Endothelial cell of umbilical vein (primary cell): ENCODE measurements around the gene SYT17. TPM values are rescaled to one million over a fixed set of nuclear protein-coding genes. Genes with fewer than 3 reads are reported as not detected.

Experiments
- BruUV-seq: library from RNA; stranded (reverse); fragments of 400-500 nt; replicated peaks from 2 replicates; lab custom pipeline; 2021; lab: Mats Ljungman, UMichigan
- CTCF ChIA-PET: fragments of 300-600, 350-600 bp; sonication (Branson Sonifier 250); formaldehyde crosslinking; loops from one replicate; lab custom pipeline; 2021; ENCODE audit warnings: antibody characterized with exemption, inconsistent platforms; lab: Charles Lee
- POLR2A ChIA-PET: fragments of 300-600, 350-600 bp; sonication (Branson Sonifier 250); formaldehyde crosslinking; loops from one replicate; lab custom pipeline; 2021; ENCODE audit warnings: antibody characterized with exemption, inconsistent platforms; lab: Charles Lee
- DNase-seq: peaks from one replicate; pipeline ENCODE4 v3.0.0-alpha.2; 2011; ENCODE audit warnings: low read depth, low spot score
- FAIRE-seq: peaks from 2 replicates; lab custom pipeline; 2011; peaks lifted over from hg19 to GRCh38; lab: Jason Lieb, UNC
- H2AFZ ChIP-seq: 2 replicates; pipeline ENCODE4 v1.6.0; 2012; ENCODE audit warnings: low read depth, low read length, control low read depth, inconsistent platforms
- H3K27ac ChIP-seq: 2 replicates; pipeline ENCODE4 v1.5.1; 2011; ENCODE audit warnings: low read depth, mild to moderate bottlenecking, control low read depth, low read length, moderate library complexity; ENCODE audit not compliant: insufficient read depth
- H3K27me3 ChIP-seq, 2 experiments: 2 replicates each; pipeline versions ENCODE4 v1.6.0 to v1.6.1; 2011; ENCODE audit warnings: low read length in 2 of 2, mixed read lengths in 1 of 2; ENCODE audit not compliant: control insufficient read depth in 2 of 2, insufficient read depth in 2 of 2
- H3K36me3 ChIP-seq, 2 experiments: 2 replicates in 1 of 2; 3 replicates in 1 of 2; pipeline ENCODE4 v1.5.1; 2011; ENCODE audit warnings: low read length in 2 of 2, mild to moderate bottlenecking in 1 of 2, moderate library complexity in 1 of 2; ENCODE audit not compliant: control insufficient read depth in 2 of 2, insufficient read depth in 2 of 2; ENCODE audit errors: extremely low read depth in 1 of 2
- H3K4me1 ChIP-seq: 3 replicates; pipeline ENCODE4 v1.5.1; 2011; ENCODE audit warnings: mild to moderate bottlenecking, low read length; ENCODE audit not compliant: control insufficient read depth, insufficient read depth; ENCODE audit errors: extremely low read depth
- H3K4me2 ChIP-seq: 2 replicates; pipeline ENCODE4 v1.6.1; 2011; ENCODE audit warnings: low read length, control low read depth, mixed read lengths; ENCODE audit not compliant: insufficient read depth
- H3K4me3 ChIP-seq, 3 experiments: fragments of 200-600 bp in 1 of 3; sonication (generic), shearing (Covaris generic) in 1 of 3; replicated peaks in 1 of 3; 2 replicates each; pipeline ENCODE4 v1.5.1; 2011 to 2016; ENCODE audit warnings: control low read depth in 3 of 3, low read length in 3 of 3, mild to moderate bottlenecking in 2 of 3, inconsistent platforms in 1 of 3, low read depth in 1 of 3, moderate library complexity in 1 of 3; ENCODE audit not compliant: insufficient read depth in 1 of 3
- H3K79me2 ChIP-seq: 2 replicates; pipeline ENCODE4 v1.6.0; 2012; ENCODE audit warnings: low read length, inconsistent platforms; ENCODE audit not compliant: control insufficient read depth, insufficient read depth
- H3K9ac ChIP-seq: replicated peaks from 2 replicates; pipeline ENCODE3; 2011; ENCODE audit warnings: low read length, control low read depth; ENCODE audit not compliant: insufficient read depth; ENCODE audit errors: extremely low read depth
- H3K9me1 ChIP-seq: replicated peaks from 3 replicates; pipeline ENCODE4 v1.6.0; 2011; ENCODE audit warnings: mild to moderate bottlenecking, low read length; ENCODE audit not compliant: control insufficient read depth, insufficient read depth; ENCODE audit errors: extremely low read depth
- H3K9me3 ChIP-seq: replicated peaks from 2 replicates; pipeline ENCODE4 v1.5.1; 2012; ENCODE audit warnings: low read length, inconsistent platforms; ENCODE audit not compliant: control insufficient read depth, insufficient read depth
- H4K20me1 ChIP-seq: replicated peaks from 2 replicates; pipeline ENCODE3; 2011; ENCODE audit warnings: mild to moderate bottlenecking, low read length; ENCODE audit not compliant: control insufficient read depth, insufficient read depth; ENCODE audit errors: extremely low read depth
- EZH2 ChIP-seq: IDR thresholded peaks from 2 replicates; pipeline ENCODE4 v1.6.1; 2012; ENCODE audit warnings: borderline replicate concordance, low read depth, mild to moderate bottlenecking, moderate library complexity, low read length, inconsistent platforms; ENCODE audit not compliant: severe bottlenecking
- POLR2A ChIP-seq: IDR thresholded peaks from 2 replicates; pipeline ENCODE4 v1.6.1; 2012; ENCODE audit warnings: low read depth, mild to moderate bottlenecking, control low read depth, low read length
- dilution Hi-C: fragments of 300-500 bp; cut with MboI; formaldehyde crosslinking; loops from one replicate; pipeline ENCODE4 v1.15.0; 2019; ENCODE audit warnings: low sequenced_read_pairs; ENCODE audit not compliant: extremely low pct_ligation_motif_present
- intact Hi-C: fragments of 100-400 bp; cut with micrococcal nuclease; formaldehyde crosslinking; loops from one replicate; pipeline ENCODE4 v1.10.0; 2022
- polyA plus RNA-seq, 4 experiments: library from polyadenylated mRNA; depleted of rRNA in 3 of 4; stranded (reverse) in 3 of 4; unstranded in 1 of 4; fragments of >200 nt; gene quantifications; 2 replicates each; pipeline versions ENCODE4 v1.2.1 to v1.2.3, GENCODE V29; 2011 to 2012; ENCODE audit warnings: missing spikeins in 1 of 4
- total RNA-seq: library from RNA; stranded (reverse); gene quantifications from 2 replicates; pipeline ENCODE4 v1.2.3, GENCODE V29; 2021
- TF ChIP-seq, protein P1 (sequence below): IDR thresholded peaks from 2 replicates; pipeline ENCODE4 v1.6.1; 2011; ENCODE audit not compliant: insufficient read depth, insufficient read length

Gene SYT17
- total and polyA plus RNA-seq, 2 donors (not counting 3 experiments of a cell fraction or from before 2014, with no cell fraction given): 1.9 to 4.2 TPM

GRCh38 chr16:19168371-19169081 lies 486 bp downstream of the SYT17 start:
- intact Hi-C loops: loop anchor here (5.0 kb wide), 3 partner anchors 36 to 354 kb away; partner anchors contain the start of genes CCP110, GDE1 and TMC7
- Histone ChIP-seq H3K27ac (no peak overlapping the region), H4K20me1 (no peaks in the 10 kb centered on the region), H3K9me3 (no peaks in the 10 kb centered on the region), H3K9ac (no peak overlapping the region), H3K4me2 (peak overlapping the region; percentile 30), H3K79me2 (no peaks in the 10 kb centered on the region), H3K36me3 (no peaks in the 10 kb centered on the region), H3K27me3 (peaks cover 6 to 28% of the 10 kb centered on the region in 2 experiments), H3K4me1 (peaks cover 3% of the 10 kb centered on the region), H3K9me1 (no peaks in the 10 kb centered on the region), H3K4me3 (peak overlapping the region; percentile 7 to 45 (median 26)), H2AFZ (peak overlapping the region; percentile 44)
- dilution Hi-C loops: no loop called here
- DNase-seq (no peak), FAIRE-seq (no peak)
- no TSS peak for BruUV-seq
- POLR2A ChIA-PET: no interaction called here
- CTCF ChIA-PET: interaction anchor here (1.4 to 2.8 kb wide), 3 partner anchors 11 to 334 kb away, joined by 5 to 13 read pairs (median 6); no protein-coding TSS in a partner anchor
- TF ChIP-seq, protein P1, sequence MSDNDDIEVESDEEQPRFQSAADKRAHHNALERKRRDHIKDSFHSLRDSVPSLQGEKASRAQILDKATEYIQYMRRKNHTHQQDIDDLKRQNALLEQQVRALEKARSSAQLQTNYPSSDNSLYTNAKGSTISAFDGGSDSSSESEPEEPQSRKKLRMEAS: no peak
- TF ChIP-seq EZH2: peak; percentile 15

GRCh38 chr16:19169082-19169639 lies 1.1 kb downstream of the SYT17 start:
- no peak overlapping the region for H3K4me2 ChIP-seq
- DNase-seq (no peak), FAIRE-seq (no peak)
- CTCF ChIA-PET: interaction anchor here (1.4 to 2.8 kb wide), 3 partner anchors 11 to 334 kb away, joined by 5 to 13 read pairs (median 6); no protein-coding TSS in a partner anchor
- peak; percentile 33 for TF ChIP-seq EZH2
- no peak for TF ChIP-seq POLR2A
- peaks cover 3% of the 10 kb centered on the region for H3K4me1 ChIP-seq
- intact Hi-C loops (loop anchor here (5.0 kb wide), 3 partner anchors 37 to 353 kb away; partner anchors contain the start of genes CCP110, GDE1 and TMC7), dilution Hi-C loops (no loop called here)
- H3K9me1 ChIP-seq: no peaks in the 10 kb centered on the region
- no peak overlapping the region for H3K27ac ChIP-seq
- no peaks in the 10 kb centered on the region for H3K36me3 ChIP-seq
- no peaks in the 10 kb centered on the region for H3K79me2 ChIP-seq
- H3K27me3 ChIP-seq: peaks cover 6 to 28% of the 10 kb centered on the region in 2 experiments
- no peak overlapping the region for H3K9ac ChIP-seq
- H2AFZ ChIP-seq: no peak overlapping the region
- no peak overlapping the region for H3K4me3 ChIP-seq
- no peaks in the 10 kb centered on the region for H3K9me3 ChIP-seq
- BruUV-seq: no TSS peak
- H4K20me1 ChIP-seq: no peaks in the 10 kb centered on the region
- POLR2A ChIA-PET: no interaction called here
